C1 segment of cervical spinal cord (tissue), 14 donors: ENCODE data around the gene RASGRF1.
"Not testable (repeated sequence)": the region's sequence is repeated elsewhere in the genome, so short reads cannot be mapped to it uniquely, and the experiment has no call there.

ENCODE experiments used
- DNase-seq, 14 donors: peaks; one replicate each; lab custom pipeline; 2025; lab: John Stamatoyannopoulos, UW

Gene RASGRF1

GRCh38 chr15:79090487-79091203, at the start of gene RASGRF1:
Gene RASGRF1, minus strand, starts transcription at chr15:79090780. Its CDS starts 282 bp downstream, at chr15:79090498.
- peak in 6 of 14 donors; percentile 28 to 77 (median 56) for DNase-seq

DNA sequence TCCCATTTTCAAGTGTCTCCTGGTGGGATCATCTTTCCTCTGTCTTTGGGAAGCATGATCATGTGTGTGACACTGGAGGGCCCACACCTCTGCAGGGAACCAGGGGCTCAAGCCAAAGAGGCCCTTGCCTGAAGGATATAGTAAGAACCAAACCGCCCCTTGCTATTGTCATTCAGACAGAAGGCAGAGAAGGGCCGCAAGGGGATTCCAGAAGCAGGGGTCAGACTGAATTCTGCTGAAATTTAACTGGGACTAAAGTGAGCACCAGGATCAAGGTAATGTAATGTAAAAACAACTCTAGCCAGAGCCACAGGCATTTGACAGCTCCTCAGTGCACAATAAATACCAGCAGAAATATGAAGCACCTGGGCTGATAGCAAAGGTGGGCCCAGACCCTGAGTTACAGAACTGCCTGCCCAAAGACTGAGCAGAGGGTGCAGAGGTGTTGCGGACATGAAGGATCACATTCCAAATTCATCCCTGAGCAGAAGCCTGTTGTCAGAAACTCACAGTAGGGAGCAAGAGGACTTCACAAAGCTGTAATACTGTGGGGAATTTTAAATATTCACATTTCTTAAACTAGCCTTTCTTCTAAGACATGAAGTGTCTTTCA, 46.0 kb upstream of the RASGRF1 start:
- no peak for DNase-seq

DNA sequence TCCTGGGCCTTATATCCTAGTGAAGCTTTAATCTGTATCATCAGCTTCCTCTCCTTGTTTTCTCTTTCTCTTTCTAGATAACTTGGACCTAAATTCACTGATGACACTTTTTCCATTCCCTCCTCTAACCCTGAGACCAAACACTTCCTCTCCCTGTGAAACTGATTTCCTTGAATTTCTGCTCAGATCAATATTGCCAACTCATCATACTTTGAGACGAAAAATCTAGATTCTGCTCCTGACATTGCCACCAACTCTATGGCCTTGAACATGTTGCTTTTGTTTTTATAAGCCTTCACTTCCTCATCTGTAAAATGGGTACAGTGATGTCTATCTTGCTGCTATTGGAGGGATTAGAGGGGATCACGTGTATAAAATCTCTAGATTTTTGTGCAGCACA, 42.7 kb upstream of the RASGRF1 start:
- no peak for DNase-seq

- no peak for DNase-seq
These were observed 42.2 kb upstream of the RASGRF1 start for GRCh38 chr15:79132770-79133169.

DNA sequence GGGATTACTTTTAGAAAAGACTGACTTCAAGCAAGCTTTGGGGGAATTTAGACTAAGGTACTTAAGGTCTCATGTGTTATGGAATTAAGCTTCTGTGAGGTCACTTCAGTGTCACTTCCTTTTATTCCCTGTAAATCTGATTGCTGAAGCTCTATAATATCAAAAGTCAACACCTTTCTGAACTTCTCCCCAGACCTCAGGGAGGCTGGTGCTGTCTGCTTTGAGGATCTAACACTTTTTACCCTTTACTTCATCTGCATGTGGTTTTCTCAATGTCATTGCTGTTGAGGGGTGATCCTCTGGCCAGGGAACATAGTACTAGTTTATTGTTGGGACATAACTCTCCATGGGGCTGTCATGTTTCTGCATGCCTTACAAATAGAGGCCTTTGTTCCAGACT, 41.8 kb upstream of the RASGRF1 start:
- DNase-seq = no peak

- DNase-seq = peak in 1 of 14 donors; percentile 74
These were observed 40.1 kb upstream of the RASGRF1 start for GRCh38 chr15:79130535-79131130.

DNA sequence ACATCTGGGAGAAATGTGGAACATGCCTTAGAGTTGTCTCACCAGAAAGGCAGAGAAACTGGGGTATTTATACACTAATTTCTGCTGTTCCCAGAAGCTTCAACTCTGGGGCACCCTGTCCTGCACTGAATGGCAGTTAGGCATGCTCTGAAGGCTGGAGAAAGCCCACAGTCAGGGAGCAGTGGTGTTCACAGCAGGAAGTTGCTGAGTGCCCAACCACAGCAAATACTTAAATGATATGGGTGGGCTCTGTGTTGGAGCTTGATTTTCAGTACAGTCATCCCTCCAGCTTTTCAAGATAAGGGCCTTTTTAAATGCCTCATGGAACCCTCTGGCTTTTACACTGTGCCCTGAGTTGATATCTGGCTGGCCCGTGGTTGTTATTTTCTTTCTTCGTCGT, 38.7 kb upstream of the RASGRF1 start:
- peak in 1 of 14 donors; percentile 22 for DNase-seq

- DNase-seq = peak in 2 of 14 donors; percentile 5 to 96
These were observed 38.0 kb upstream of the RASGRF1 start for GRCh38 chr15:79128556-79128955.

DNA sequence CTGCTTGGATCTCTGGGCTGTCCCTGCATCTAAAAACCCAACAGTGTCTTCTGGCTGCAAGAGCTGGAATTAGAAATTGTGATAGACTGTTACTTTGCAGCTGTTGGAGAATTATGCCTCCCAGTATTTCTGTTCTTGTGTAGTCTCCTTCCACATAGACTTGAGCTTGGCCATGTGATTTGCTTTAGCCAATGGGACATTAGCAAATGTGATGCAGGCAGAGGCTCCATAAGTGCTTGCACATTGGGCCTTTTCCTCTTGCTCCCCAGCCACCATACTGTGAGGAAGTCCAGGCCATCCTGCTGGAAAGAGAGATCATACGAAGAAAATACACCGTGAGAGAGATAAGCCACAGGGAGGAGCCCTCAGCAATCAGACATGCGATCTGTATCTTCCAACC, 33.8 kb upstream of the RASGRF1 start:
- no peak for DNase-seq

DNA sequence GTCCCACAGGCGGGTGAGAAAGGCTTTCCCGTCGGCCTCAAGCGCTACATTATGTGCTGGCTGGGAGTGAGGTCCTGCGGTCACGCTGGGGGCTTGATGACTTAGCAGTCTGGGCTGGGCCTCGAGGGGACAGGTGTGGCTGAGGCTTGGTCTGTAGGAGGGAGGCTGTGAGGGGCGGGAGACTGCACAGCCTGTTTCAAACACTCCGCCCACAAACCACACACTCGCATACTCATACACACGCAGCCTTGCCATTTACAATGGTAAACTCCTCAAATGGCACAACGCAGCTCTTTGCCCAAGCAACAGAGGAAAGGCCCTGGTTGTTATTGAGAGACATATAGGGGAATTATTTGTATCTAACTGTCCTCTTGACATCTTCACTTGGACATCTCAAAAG, 32.4 kb upstream of the RASGRF1 start:
- DNase-seq = no peak

DNA sequence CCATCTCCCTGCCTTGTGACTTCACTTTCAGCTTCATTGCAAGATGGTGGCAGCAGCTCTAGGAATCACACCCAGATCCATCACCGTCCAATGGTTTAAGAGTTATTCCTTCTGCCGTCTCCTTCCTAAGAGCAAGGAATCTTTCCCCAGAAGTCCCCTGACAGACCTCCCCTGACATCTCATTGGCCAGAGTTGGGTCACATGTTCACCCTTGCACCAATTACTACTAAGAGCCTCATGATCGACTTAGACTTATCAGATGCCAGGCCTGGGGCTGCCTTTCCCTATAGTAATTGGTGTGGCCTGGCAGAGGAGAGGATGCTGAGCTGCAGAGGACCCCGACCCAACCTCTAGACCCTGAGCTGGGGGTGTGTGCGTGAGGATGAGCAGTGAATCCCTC, 31.8 kb upstream of the RASGRF1 start:
- no peak for DNase-seq

- no peak for DNase-seq
These were observed 31.0 kb upstream of the RASGRF1 start for GRCh38 chr15:79121571-79121970.

GRCh38 chr15:79117442-79118204, 27.0 kb upstream of the RASGRF1 start:
- no peak for DNase-seq

- DNase-seq = no peak
These were observed 26.2 kb upstream of the RASGRF1 start for GRCh38 chr15:79116771-79117170.

DNA sequence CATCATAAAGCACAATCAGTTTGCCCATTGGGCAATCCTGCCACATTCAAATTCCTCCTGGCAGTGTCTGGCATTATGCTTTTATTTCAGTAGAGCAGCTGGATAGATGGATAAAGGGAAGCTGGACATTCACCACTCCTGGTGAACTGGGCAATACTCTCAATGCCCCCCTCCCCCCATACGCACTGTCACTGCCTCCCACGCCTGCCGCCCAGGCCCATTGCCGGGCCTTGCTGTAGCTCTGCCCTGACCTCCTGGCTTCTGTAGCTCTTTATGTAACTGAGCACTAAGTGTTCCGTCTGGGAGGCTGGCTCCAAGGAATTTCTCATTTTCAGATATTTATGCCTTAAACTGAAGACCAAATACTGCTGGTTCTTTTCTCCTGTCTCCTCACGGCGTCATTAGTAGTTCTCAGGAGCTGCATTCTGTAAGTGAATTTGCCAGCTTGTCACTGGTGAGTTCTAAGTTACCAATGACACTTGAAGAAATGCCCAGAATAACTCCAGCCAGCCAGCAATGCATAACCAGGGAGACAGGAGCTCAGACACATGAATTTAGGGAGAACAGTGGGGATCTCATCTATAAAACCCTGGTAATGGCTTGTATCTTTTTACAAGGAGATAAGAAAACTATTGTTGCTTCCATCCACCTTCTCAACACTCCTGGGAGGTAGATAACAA, 25.5 kb upstream of the RASGRF1 start:
- DNase-seq = peak in 7 of 14 donors; percentile 6 to 55 (median 33)

DNA sequence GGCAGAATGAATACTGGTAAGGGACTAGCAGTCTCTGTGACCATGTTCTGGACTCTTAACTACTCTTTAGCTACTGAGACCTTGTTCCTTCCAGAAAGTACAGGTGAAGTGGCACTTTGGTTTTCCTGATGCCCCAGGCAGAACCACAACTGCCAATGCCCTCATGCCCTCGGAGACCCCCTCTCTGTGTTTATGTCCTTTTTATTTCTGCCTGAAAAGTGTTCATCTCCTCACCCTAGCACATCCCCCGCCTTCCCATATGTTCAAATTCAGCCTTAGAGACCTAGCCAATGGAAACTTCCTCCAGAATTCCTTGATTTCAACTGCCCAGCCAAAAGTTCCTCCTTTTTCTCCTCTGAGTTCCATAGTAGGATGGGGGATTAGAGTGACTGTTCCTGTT, 23.3 kb upstream of the RASGRF1 start:
- no peak for DNase-seq

DNA sequence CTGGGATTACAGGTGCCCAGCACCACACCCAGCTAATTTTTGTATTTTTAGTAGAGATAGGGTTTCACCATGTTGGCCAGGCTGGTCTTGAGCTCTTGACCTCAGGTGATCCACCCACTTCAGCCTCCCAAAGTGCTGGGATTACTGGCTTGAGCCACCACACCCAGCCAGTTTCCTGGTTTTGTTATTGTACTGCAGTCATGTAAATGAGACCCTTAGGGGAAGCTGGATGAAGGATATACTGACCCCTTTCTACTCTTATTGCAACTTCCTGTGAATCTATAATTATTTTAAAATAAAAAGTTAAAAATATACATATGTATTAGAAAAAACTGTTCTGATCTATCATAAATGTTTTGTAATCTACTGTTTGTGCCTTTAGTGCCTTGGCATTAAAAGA, 20.8 kb upstream of the RASGRF1 start:
- DNase-seq = not testable (repeated sequence)

DNA sequence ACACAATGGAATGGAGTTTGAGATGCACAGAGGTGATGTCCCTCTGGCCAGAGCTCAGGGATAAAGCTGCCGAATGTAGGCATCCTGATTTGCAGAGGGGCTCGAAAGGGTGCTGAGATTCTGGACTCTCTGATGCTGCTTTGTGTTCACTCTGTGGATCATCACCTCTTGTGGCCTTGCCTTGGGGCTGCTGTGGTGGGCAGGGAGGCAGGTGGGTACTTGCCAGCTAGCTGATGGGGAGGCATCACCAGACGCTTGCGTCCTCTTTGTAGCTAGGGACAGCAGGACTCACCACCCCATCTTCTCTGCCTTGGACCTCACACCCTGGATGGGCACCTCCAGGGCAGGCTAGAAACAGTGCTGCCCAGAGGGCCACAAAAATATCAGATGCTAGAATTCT, 14.6 kb upstream of the RASGRF1 start:
- DNase-seq = no peak

DNA sequence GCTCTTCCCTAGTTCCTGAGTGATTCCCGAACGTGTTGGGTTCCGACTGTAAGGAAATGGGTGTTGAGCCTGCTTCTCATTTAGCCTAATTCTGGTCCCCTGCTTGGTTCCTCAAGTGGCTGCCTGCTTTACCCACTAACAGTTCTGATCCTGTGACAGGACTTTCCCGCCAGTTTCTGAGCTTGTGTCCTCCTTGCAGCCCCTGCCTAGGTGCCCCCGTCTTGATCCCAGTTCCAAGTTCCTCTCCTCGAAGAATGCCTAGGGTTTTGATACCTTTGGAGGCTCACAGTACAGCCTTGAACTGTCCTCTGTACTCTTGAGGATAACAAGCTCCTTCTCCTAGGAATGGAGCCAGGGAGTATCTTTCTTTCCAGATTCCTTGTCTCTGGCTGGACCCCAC, 12.0 kb upstream of the RASGRF1 start:
- no peak for DNase-seq

GRCh38 chr15:79101866-79102581, 11.4 kb upstream of the RASGRF1 start:
- no peak for DNase-seq

- DNase-seq = no peak
These were observed 9.1 kb upstream of the RASGRF1 start for GRCh38 chr15:79099692-79100091.
